ENCODE measurements around the gene ADAMTS13.
A peak's percentile ranks its signal among the peaks of the same experiment; 100 is the strongest.

ADAMTS13 gene

DNA sequence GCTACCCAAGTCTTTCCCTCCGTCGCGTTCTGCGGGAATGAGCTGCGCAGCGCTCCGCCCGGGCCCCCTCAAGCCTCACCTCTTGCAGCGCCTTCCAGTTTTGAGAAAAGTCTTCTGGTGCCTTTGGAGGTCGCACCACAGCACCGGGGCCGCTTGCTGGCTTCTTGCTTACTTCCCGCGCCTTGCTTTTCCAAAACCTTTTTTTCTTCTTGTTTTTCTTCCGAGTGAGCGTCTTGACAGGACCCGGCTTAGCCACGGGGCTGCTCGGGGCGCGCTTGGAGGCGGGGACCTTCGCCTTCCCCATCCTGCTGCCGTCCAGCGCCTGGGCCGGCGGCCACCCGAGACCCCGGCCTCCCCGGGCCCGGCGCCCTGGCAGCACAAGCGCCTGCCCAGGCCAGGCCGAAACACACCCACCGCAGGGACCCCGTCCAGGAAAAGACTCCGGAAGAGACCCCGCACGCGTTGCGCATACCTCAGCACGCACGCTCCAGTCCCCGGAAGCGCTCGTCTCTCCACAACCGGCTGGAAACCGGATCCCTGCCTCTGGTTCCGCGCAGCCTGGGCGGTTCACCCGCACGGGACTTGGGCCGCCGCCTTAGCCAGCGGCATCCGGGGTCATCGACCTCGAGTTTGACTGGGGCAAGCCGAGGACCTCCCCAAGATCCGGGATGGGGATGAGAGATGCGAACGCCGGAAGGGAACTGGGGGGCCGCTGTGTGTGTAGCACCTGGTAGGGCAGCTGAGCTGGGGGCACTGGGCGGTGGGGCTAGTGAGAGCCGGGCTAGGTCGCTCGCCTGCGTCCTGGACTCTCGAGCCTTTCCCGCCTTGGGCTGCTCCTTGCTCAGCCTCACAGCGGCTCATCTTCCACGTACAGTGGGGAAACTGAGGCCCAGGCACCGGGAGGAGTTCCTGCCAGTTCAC lies 4.4 kb upstream of the ADAMTS13 start, which contains the start of gene REXO4:
Gene REXO4, minus strand, starts transcription at position 470 of the 921 bp plus-strand sequence. Its CDS starts 166 bp downstream, at position 304.
- H3K27ac ChIP-seq = peak within 1 kb of the TSS; percentile 83
- TF ChIP-seq, protein P1, sequence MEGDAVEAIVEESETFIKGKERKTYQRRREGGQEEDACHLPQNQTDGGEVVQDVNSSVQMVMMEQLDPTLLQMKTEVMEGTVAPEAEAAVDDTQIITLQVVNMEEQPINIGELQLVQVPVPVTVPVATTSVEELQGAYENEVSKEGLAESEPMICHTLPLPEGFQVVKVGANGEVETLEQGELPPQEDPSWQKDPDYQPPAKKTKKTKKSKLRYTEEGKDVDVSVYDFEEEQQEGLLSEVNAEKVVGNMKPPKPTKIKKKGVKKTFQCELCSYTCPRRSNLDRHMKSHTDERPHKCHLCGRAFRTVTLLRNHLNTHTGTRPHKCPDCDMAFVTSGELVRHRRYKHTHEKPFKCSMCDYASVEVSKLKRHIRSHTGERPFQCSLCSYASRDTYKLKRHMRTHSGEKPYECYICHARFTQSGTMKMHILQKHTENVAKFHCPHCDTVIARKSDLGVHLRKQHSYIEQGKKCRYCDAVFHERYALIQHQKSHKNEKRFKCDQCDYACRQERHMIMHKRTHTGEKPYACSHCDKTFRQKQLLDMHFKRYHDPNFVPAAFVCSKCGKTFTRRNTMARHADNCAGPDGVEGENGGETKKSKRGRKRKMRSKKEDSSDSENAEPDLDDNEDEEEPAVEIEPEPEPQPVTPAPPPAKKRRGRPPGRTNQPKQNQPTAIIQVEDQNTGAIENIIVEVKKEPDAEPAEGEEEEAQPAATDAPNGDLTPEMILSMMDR (IDR thresholded peaks at IDR 0.05) = no peak
- no peak for TF ChIP-seq ZFX (IDR thresholded peaks at IDR 0.05; ENCODE audit: borderline replicate concordance)

DNA sequence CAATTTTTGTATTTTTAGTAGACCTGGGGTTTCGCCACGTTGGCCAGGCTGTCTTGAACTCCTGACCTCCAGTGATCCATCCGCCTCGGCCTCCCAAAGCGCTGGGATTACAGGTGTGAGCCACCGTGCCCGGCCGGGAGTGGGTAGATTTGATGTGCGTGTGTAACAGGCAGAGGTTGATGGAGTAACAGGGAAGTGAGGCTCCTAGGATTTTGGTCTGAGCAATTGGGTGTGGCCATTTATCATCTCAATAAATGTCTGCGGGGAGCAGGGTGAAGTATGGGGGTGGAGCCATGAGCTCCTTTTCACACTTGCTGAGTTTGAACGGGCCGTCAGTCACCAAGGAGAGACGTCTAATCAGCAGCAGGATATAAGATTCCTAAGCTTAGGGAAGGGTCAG lies 3.2 kb upstream of the ADAMTS13 start:
- no peak for TF ChIP-seq ZFX (IDR thresholded peaks at IDR 0.05; ENCODE audit: borderline replicate concordance)
- TF ChIP-seq, protein P1 (IDR thresholded peaks at IDR 0.05) = no peak
- H3K27ac ChIP-seq = peak overlapping the region; percentile 83

DNA sequence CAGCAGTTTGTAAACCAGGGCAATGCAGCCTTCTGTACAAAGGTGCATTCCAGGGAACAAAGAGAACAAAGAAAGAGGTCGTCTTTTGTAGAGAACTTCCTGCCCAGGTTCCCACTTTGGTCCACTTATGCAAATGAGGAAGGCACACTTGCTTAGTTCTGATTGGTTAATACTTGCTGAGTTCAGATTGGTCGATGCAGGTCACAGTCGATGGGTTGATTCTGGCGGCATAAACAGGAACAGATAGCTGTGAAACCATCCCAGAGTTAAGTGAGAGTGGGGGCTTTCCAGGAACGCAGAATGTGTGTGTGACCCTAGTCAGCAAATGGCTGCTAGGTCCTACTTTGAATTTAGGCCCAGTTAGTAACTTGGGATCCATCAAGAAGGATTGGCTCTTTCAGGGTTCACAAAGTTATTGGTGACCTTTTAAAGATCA lies 1.8 kb upstream of the ADAMTS13 start:
- H3K27ac ChIP-seq = no peak overlapping the region
- no peak for TF ChIP-seq ZFX (IDR thresholded peaks at IDR 0.05; ENCODE audit: borderline replicate concordance)
- TF ChIP-seq, protein P1 (IDR thresholded peaks at IDR 0.05) = no peak

DNA sequence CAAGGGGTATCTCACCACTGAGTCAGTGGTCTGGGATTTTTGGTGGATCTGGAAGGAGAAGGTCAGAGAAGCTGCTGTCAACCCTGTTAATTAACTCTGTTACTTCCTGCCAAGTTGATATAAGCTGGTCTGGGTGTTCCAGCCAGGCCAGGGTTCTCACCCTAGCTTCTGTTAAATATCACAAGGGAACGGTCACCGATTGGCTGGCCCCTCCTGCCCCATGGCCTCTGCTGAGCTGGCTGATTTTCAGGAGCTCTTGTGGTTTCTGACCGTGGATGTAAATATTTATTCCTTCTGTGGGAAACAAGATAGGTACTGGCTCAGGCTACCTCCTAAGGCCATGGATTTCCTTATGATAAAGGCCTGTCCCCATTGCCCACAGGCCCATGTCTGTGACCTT lies 1.0 kb downstream of the ADAMTS13 start:
- no peak for TF ChIP-seq ZFX (IDR thresholded peaks at IDR 0.05; ENCODE audit: borderline replicate concordance)
- TF ChIP-seq, protein P1 (IDR thresholded peaks at IDR 0.05) = no peak
- no peak overlapping the region for H3K27ac ChIP-seq

DNA sequence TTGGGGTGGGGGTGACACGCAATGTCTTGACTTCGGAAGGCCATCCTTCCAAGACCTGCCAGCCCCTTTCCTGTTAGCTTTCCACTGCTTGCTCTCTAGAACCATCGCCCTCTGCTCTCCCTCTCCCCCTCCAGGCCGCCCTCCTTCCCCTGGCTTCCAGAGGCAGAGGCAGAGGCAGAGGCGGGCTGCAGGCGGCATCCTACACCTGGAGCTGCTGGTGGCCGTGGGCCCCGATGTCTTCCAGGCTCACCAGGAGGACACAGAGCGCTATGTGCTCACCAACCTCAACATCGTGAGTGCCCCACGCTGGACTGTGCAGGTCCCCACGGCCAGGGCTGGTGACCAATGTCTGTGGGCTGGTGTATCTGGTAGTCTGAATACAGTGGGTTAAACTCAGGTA lies 2.0 kb downstream of the ADAMTS13 start:
- H3K27ac ChIP-seq = no peak overlapping the region
- TF ChIP-seq, protein P1 (IDR thresholded peaks at IDR 0.05) = no peak
- TF ChIP-seq ZFX (IDR thresholded peaks at IDR 0.05; ENCODE audit: borderline replicate concordance) = no peak

DNA sequence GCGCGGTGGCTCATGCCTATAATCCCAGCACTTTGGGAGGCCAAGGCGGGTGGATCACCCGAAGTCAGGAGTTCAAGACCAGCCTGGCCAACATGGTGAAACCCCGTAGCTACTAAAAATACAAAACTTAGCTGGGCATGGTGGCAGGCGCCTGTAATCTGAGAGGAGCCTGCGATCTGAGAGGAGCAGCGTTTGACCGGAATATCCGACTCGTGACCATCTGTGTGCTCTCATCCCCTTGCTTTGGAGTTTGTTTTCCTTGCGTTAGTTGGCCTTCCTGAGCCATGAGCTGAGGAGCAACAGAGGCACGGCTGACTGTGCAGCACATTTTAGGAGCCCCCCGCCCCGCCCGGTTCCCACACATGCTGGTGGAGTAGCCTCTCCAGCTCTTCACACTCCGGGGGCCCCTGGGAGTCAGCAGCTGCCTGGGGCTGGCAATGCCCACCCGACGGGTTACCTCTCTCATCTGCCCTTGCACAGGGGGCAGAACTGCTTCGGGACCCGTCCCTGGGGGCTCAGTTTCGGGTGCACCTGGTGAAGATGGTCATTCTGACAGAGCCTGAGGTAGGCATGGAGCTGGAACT lies 3.0 kb downstream of the ADAMTS13 start:
- TF ChIP-seq, protein P1 (IDR thresholded peaks at IDR 0.05) = no peak
- no peak for TF ChIP-seq ZFX (IDR thresholded peaks at IDR 0.05; ENCODE audit: borderline replicate concordance)
- H3K27ac ChIP-seq = no peak overlapping the region

DNA sequence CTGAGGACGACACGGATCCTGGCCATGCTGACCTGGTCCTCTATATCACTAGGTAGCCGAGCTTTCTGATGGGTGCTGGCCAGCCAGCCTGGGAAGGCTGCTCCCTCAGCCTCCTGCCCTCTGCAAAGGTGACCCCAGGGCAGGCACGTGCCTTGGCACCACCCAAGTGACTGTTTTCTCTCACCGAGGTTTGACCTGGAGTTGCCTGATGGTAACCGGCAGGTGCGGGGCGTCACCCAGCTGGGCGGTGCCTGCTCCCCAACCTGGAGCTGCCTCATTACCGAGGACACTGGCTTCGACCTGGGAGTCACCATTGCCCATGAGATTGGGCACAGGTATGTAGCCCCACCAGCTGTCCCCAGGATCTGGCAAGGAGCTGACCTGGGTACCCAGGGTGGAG lies 3.8 kb downstream of the ADAMTS13 start:
- TF ChIP-seq, protein P1 (IDR thresholded peaks at IDR 0.05) = no peak
- no peak for TF ChIP-seq ZFX (IDR thresholded peaks at IDR 0.05; ENCODE audit: borderline replicate concordance)
- no peak overlapping the region for H3K27ac ChIP-seq

Measured in 22Rv1 (cell line).